GM19025 (cell line): ENCODE data around the gene FGF18.

Source experiments
- ATAC-seq: cut with Tn5 transposase; IDR thresholded peaks from one replicate; pipeline ENCODE4 v1.9.1; 2021; ENCODE audit warnings: mild to moderate bottlenecking, low read depth, moderate library complexity; ENCODE audit not compliant: unreplicated experiment

Gene FGF18

GRCh38 chr5:171462928-171463861, 43.7 kb downstream of the FGF18 start:
- ATAC-seq = no peak

GRCh38 chr5:171463862-171464229, 44.4 kb downstream of the FGF18 start:
- ATAC-seq = no peak

GRCh38 chr5:171464829-171465228, 45.4 kb downstream of the FGF18 start:
- no peak for ATAC-seq

GRCh38 chr5:171467107-171467506, 47.7 kb downstream of the FGF18 start:
- ATAC-seq = no peak

GRCh38 chr5:171469326-171469725, 49.9 kb downstream of the FGF18 start:
- no peak for ATAC-seq

GRCh38 chr5:171470420-171470819, 51.0 kb downstream of the FGF18 start:
- ATAC-seq = no peak

- ATAC-seq = no peak
Observed at GRCh38 chr5:171474230-171474813, 54.9 kb downstream of the FGF18 start.

GRCh38 chr5:171475596-171475995, 56.1 kb downstream of the FGF18 start:
- no peak for ATAC-seq

- ATAC-seq = no peak
Observed at GRCh38 chr5:171476701-171477100, 57.3 kb downstream of the FGF18 start.

- ATAC-seq = no peak
Observed at GRCh38 chr5:171477101-171477500, 57.7 kb downstream of the FGF18 start.

GRCh38 chr5:171477666-171478065, 58.2 kb downstream of the FGF18 start:
- no peak for ATAC-seq

- ATAC-seq = no peak
Observed at GRCh38 chr5:171478946-171479775, 59.7 kb downstream of the FGF18 start.

- no peak for ATAC-seq
Observed at GRCh38 chr5:171479776-171480125, 60.3 kb downstream of the FGF18 start.

GRCh38 chr5:171480239-171480638, 60.8 kb downstream of the FGF18 start:
- no peak for ATAC-seq

GRCh38 chr5:171481571-171482433, 62.4 kb downstream of the FGF18 start:
- ATAC-seq = no peak

- no peak for ATAC-seq
Observed at GRCh38 chr5:171482434-171482730, 62.9 kb downstream of the FGF18 start.

- no peak for ATAC-seq
Observed at GRCh38 chr5:171483551-171484135, 64.2 kb downstream of the FGF18 start.

GRCh38 chr5:171484460-171484899, 65.0 kb downstream of the FGF18 start:
- no peak for ATAC-seq

GRCh38 chr5:171485668-171486067, 66.2 kb downstream of the FGF18 start:
- no peak for ATAC-seq

- ATAC-seq = no peak
Observed at GRCh38 chr5:171486613-171487012, 67.2 kb downstream of the FGF18 start.
